Measurements from ENCODE around the gene CRHR1. TPM values are rescaled to one million over a fixed set of nuclear protein-coding genes. Genes with fewer than 3 reads are reported as not detected.

The CRHR1 gene
- total RNA-seq, 4 donors from 2014 or later = 0.10 to 0.54 (median 0.35) TPM; not detected in 1

DNA sequence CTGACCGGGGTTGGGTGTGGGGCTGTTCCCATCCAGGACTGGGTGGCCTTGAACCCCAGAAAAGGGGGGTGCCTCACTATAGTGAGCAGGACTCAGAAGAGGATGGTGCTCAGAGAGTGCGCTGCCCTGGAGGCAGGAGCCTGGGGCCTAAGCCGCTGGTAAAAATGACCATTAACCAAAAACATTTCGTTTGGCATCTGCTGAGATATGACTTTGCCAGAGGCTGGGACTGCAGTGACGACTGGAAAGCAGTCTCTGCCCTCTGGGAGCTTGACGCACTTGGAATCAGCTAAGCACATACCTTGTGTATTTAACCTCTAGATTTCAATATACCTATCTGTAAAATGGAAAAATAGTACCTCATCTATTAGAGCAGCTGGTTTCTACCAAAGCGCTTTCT is 7.2 kb upstream of the CRHR1 start:
- WGBS, 2 donors (ENCODE audit: low coverage in 1 of 2) = 51 to 67% methylated on average over 5 of the region's 7 CpGs
- peaks cover 54% of the 10 kb centered on the region for H3K27me3 ChIP-seq
- no peaks in the 10 kb centered on the region for H3K9me3 ChIP-seq
- ATAC-seq = no peak
- TF ChIP-seq, protein P1, sequence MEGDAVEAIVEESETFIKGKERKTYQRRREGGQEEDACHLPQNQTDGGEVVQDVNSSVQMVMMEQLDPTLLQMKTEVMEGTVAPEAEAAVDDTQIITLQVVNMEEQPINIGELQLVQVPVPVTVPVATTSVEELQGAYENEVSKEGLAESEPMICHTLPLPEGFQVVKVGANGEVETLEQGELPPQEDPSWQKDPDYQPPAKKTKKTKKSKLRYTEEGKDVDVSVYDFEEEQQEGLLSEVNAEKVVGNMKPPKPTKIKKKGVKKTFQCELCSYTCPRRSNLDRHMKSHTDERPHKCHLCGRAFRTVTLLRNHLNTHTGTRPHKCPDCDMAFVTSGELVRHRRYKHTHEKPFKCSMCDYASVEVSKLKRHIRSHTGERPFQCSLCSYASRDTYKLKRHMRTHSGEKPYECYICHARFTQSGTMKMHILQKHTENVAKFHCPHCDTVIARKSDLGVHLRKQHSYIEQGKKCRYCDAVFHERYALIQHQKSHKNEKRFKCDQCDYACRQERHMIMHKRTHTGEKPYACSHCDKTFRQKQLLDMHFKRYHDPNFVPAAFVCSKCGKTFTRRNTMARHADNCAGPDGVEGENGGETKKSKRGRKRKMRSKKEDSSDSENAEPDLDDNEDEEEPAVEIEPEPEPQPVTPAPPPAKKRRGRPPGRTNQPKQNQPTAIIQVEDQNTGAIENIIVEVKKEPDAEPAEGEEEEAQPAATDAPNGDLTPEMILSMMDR (IDR thresholded peaks at IDR 0.05) = no peak
- TF ChIP-seq POLR2AphosphoS5 (IDR thresholded peaks at IDR 0.05) = no peak
- no peaks in the 10 kb centered on the region for H3K36me3 ChIP-seq
- peaks cover 0 to 8% (median 0%) of the 10 kb centered on the region in 3 donors for H3K4me1 ChIP-seq
- no peak overlapping the region for H3K4me3 ChIP-seq
- no peak overlapping the region for H3K27ac ChIP-seq

DNA sequence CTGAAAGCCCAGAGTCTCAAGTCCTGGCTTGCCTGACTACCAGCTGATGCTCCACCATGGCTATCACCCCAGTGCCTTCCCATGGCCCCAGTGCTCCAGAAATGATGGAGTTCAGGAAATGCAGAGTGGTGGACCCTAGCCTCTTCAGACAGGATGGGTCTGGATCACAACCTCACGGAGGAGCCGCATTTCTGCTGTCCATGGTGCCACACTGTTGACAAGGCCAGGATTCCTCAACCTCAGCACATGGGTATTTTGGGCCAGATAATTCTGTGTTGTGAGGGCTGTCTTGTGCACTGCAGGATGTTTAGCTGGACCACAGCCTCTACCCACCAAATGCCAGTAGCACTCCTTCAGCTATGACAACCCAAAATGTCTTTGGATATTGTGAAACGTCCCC is 6.7 kb upstream of the CRHR1 start:
- Histone ChIP-seq H3K4me1 (peaks cover 0 to 8% (median 0%) of the 10 kb centered on the region in 3 donors), H3K4me3 (no peak overlapping the region), H3K9me3 (no peaks in the 10 kb centered on the region), H3K27ac (no peak overlapping the region), H3K27me3 (peaks cover 57% of the 10 kb centered on the region), H3K36me3 (no peaks in the 10 kb centered on the region)
- 50% methylated on average over 3 of the region's 3 CpGs; no CpG with 5 or more reads in 1 of the 2 donors for WGBS, 2 donors (ENCODE audit: low coverage in 1 of 2)
- no peak for TF ChIP-seq EP300 (IDR thresholded peaks at IDR 0.05)
- TF ChIP-seq, protein P1 (IDR thresholded peaks at IDR 0.05) = no peak
- TF ChIP-seq POLR2A (IDR thresholded peaks at IDR 0.05) = no peak
- no peak for TF ChIP-seq POLR2AphosphoS5 (IDR thresholded peaks at IDR 0.05)
- ATAC-seq = no peak

DNA sequence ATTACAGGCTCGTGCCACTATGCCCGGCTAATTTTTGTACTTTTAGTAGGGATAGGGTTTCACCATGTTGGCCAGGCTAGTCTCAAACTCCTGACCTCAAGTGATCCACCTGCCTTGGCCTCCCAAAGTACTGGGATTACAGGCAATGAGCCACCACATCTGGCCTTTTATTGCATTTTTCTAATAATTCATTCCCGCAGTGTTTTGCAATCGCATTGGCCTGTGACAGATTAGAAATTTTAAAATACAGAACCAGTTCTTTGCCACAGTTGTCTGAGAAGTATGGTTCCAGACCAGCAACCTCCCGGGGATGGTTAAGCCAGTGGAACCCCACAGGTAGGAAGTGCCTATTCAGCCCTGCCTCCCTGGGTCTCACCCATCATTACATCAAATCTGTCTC is 3.2 kb upstream of the CRHR1 start:
- H3K36me3 ChIP-seq = no peaks in the 10 kb centered on the region
- no peak for TF ChIP-seq EP300 (IDR thresholded peaks at IDR 0.05)
- TF ChIP-seq, protein P1 (IDR thresholded peaks at IDR 0.05) = no peak
- H3K27ac ChIP-seq = no peak overlapping the region
- H3K4me1 ChIP-seq = peaks cover 0 to 26% (median 22%) of the 10 kb centered on the region in 3 donors
- H3K27me3 ChIP-seq = peaks cover 74% of the 10 kb centered on the region
- 71 to 80% methylated on average over 1 to 5 of the region's 5 CpGs for WGBS, 2 donors (ENCODE audit: low coverage in 1 of 2)
- no peak for ATAC-seq
- no peaks in the 10 kb centered on the region for H3K9me3 ChIP-seq
- no peak overlapping the region for H3K4me3 ChIP-seq

DNA sequence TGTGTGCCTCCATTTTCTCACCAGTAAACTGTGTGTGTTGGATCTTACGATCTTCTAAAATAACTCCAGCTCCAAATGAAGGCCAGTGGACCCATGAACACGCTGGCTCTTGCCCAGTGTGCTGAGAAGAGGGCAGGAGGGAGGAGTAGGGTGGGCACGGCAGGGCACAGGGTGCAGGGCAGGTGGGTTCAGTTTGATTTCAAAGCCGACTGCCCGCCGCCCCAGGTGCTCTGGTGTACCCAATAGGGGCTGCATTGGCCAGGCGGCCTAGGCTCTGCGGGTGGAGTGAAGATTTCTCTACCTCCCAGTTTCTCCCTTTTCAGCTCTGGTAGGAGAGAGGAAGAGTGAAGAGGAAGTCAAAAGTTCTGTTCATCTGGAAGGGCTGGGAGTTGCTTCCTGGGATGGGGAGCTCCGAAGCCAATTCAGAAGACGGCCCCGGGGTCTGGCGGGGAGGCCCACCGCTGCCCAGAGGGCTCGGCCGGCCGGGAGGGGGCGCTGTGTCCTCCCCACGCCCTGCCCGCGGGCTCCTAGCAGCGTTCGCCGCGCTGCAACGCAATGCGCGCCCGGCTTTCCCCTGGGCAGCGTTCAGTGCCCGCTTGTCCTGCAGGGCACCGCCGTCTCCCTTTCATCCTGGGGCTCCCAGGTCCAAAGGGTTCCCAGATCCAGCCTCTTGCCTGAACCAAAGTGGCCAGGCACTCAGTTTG is 1.1 kb upstream of the CRHR1 start:
- Histone ChIP-seq H3K36me3 (no peaks in the 10 kb centered on the region), H3K4me3 (peak overlapping the region in 1 of 2 donors; percentile 57), H3K4me1 (peaks cover 0 to 26% (median 22%) of the 10 kb centered on the region in 3 donors), H3K27me3 (peaks cover 86% of the 10 kb centered on the region), H3K9me3 (no peaks in the 10 kb centered on the region), H3K27ac (no peak overlapping the region)
- no CpG with 5 or more reads among the region's 32 CpGs for WGBS, 2 donors (ENCODE audit: low coverage in 1 of 2)
- TF ChIP-seq, protein P1 (IDR thresholded peaks at IDR 0.05) = peak in 2 of 4 experiments; percentile 32 to 57
- TF ChIP-seq POLR2AphosphoS5 (IDR thresholded peaks at IDR 0.05) = no peak
- ATAC-seq = no peak

DNA sequence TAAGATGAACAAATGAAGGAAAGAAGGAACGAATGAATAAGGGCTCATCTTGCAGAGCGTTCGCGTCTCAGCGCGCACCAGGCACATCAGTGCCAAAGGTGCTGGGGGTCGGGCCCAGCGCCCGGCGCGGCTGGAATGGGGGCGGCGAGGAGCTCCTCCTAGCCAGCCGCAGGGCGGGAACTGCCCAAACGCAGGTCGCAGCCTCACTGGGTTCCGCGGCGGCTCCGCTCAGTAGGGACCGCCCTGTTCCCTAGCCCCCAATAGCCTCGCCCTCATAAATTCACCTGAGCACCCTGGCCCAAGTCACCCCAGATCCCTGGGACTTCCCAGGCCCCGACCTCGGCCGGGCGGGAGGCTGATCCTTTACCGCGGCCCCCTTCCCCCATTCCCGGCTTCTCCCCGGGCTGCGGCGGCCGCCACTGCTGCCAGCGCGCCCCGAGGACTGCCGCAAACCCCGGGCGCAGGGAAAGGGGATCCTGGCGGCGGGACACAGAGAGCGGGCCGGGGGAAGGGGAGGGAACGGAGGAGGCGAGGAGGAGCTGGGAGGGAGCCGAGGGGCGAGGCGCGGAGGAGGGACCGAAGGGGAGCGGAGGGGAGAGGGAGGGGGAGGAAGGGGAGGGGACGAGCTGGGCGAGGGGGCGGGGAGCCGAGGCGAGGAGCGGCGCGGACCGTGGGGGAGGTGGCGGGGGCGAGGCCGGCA is 377 bp upstream of the CRHR1 start:
- Histone ChIP-seq H3K27me3 (peaks cover 88% of the 10 kb centered on the region), H3K4me1 (peaks cover 0 to 26% (median 22%) of the 10 kb centered on the region in 3 donors), H3K27ac (no peak overlapping the region), H3K36me3 (no peaks in the 10 kb centered on the region), H3K4me3 (peak overlapping the region; percentile 15 to 57), H3K9me3 (no peaks in the 10 kb centered on the region)
- ATAC-seq = no peak
- TF ChIP-seq POLR2A (IDR thresholded peaks at IDR 0.05) (no peak), POLR2AphosphoS5 (IDR thresholded peaks at IDR 0.05) (no peak), EP300 (IDR thresholded peaks at IDR 0.05) (no peak)
- TF ChIP-seq, protein P1 (IDR thresholded peaks at IDR 0.05) = no peak
- WGBS, 2 donors (ENCODE audit: low coverage in 1 of 2) = no CpG with 5 or more reads among the region's 64 CpGs
